ENCODE measurements around the gene PLET1. TPM values are rescaled to one million over a fixed set of nuclear protein-coding genes. Genes with fewer than 3 reads are reported as not detected.

The PLET1 gene
- total and polyA plus RNA-seq, 9 of the 15 experiments (the other 6 are each of a cell fraction or from before 2014, with no cell fraction given): not detected

DNA sequence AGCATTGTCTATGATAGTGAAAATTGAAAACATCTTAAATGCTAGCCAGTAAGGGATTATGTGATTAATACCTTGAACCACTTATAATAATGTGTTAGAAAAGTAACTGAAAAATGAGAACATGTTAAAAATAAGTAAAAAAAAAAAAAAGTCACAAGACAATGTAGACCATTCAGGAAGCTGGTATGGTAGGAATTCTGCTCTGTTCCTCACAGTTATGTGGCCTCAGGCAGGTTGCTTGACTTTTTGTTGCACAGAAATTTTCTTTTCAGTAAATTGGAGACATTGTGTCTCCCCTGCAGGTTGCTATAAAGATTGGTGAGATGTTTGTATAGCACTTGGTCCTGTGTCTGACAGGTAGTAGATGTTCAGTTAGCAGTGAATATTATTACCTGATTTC lies 17.3 kb upstream of the PLET1 start:
- H3K27me3 ChIP-seq (ENCODE audit: control insufficient read depth in 2 of 2, insufficient read depth in 2 of 2, low read length in 2 of 2): no peaks in the 10 kb centered on the region
- FAIRE-seq: no peak
- DNase-seq (ENCODE audit: extremely low read depth in 1 of 4, low spot score in 3 of 4): no peak
- CTCF ChIA-PET (ENCODE audit: low intra/inter-chr PET ratio): interaction anchor here (0.9 to 5.5 kb wide), 2 partner anchors 52 to 58 kb away, joined by 3 to 95 read pairs; partner anchors contain the start of gene PTS
- no peaks in the 10 kb centered on the region; the same call in none of the 2 replicates for H4K20me1 ChIP-seq (replicated peaks; ENCODE audit: control insufficient read depth, insufficient read depth, low read length)
- no peaks in the 10 kb centered on the region for H3K9me3 ChIP-seq (replicated peaks; ENCODE audit: control insufficient read depth, insufficient read depth, low read depth, low read length)
- no peak overlapping the region for H3K9ac ChIP-seq (ENCODE audit: insufficient read depth in 1 of 2, low read depth in 2 of 2, low read length in 2 of 2)
- TF ChIP-seq HNRNPLL (IDR thresholded peaks at IDR 0.05; ENCODE audit: low read depth, low read length, poor library complexity, severe bottlenecking) (no peak), ZZZ3 (IDR thresholded peaks at IDR 0.05) (no peak), JUNB (CRISPR knock-in tag; conservative IDR thresholded peaks at IDR 0.05) (no peak), MTA3 (IDR thresholded peaks at IDR 0.05; ENCODE audit: borderline replicate concordance) (no peak), FOXM1 (IDR thresholded peaks at IDR 0.05; ENCODE audit: low read depth) (no peak), FOXM1 (CRISPR knock-in tag; IDR thresholded peaks at IDR 0.05; ENCODE audit: low read depth) (no peak), COPS2 (conservative IDR thresholded peaks at IDR 0.05) (no peak), PATZ1 (CRISPR knock-in tag; IDR thresholded peaks at IDR 0.05; ENCODE audit: borderline replicate concordance) (no peak), POLR2AphosphoS5 (IDR thresholded peaks at IDR 0.05; ENCODE audit: control insufficient read depth, insufficient read depth, low read depth, low read length) (no peak), MCM2 (IDR thresholded peaks at IDR 0.05; ENCODE audit: low read depth) (no peak), ZNF134 (CRISPR knock-in tag; conservative IDR thresholded peaks at IDR 0.05) (no peak), ZNF274 (IDR thresholded peaks at IDR 0.05; ENCODE audit: borderline replicate concordance, low read depth, low read length) (no peak), ETV5 (CRISPR knock-in tag; IDR thresholded peaks at IDR 0.05; ENCODE audit: low read depth) (no peak), ZNF224 (CRISPR knock-in tag; IDR thresholded peaks at IDR 0.05) (no peak), NONO (IDR thresholded peaks at IDR 0.05; ENCODE audit: low read depth in 2 of 2, low read length in 1 of 2) (no peak)
- TF ChIP-seq, protein P1, sequence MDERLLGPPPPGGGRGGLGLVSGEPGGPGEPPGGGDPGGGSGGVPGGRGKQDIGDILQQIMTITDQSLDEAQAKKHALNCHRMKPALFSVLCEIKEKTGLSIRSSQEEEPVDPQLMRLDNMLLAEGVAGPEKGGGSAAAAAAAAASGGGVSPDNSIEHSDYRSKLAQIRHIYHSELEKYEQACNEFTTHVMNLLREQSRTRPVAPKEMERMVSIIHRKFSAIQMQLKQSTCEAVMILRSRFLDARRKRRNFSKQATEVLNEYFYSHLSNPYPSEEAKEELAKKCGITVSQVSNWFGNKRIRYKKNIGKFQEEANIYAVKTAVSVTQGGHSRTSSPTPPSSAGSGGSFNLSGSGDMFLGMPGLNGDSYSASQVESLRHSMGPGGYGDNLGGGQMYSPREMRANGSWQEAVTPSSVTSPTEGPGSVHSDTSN (CRISPR knock-in tag; IDR thresholded peaks at IDR 0.05; ENCODE audit: low read depth): no peak
- TF ChIP-seq, protein P1 (tag; conservative IDR thresholded peaks at IDR 0.05; ENCODE audit: low read depth): no peak
- intact Hi-C loops (cut with micrococcal nuclease): no loop called here
- no TSS peak for BruUV-seq (replicated peaks)
- H3K4me3 ChIP-seq: no peak overlapping the region
- H3K4me2 ChIP-seq (ENCODE audit: insufficient read depth, low read length): no peak overlapping the region
- in situ Hi-C loops (cut with MboI): no loop called here
- peaks cover 14 to 19% of the 10 kb centered on the region in 2 experiments for H3K4me1 ChIP-seq (replicated peaks in 1 of 2; ENCODE audit: control insufficient read depth in 2 of 2, insufficient read depth in 2 of 2, low read length in 2 of 2)
- POLR2A ChIA-PET: no interaction called here
- no peaks in the 10 kb centered on the region for H3K79me2 ChIP-seq (ENCODE audit: control insufficient read depth, insufficient read depth, low read length)
- no peak for ATAC-seq
- H3K9me1 ChIP-seq (ENCODE audit: control insufficient read depth, insufficient read depth, low read length): no peaks in the 10 kb centered on the region
- no peaks in the 10 kb centered on the region for H3K36me3 ChIP-seq (ENCODE audit: control insufficient read depth, insufficient read depth, low read length)
- no peak overlapping the region for H2AFZ ChIP-seq (ENCODE audit: low read depth, low read length)
- no peak overlapping the region for H3K27ac ChIP-seq (ENCODE audit: extremely low read depth, low read depth, low read length)
